GM23338 (cell line): ENCODE data around the gene BRI3. TPM values are rescaled to one million over a fixed set of nuclear protein-coding genes. Genes with fewer than 3 reads are reported as not detected.
A peak's percentile ranks its signal among the peaks of the same experiment; 100 is the strongest.

Experiments
- ATAC-seq: fragments of 200-7000 bp; cut with Tn5 transposase; 3 replicates; pipeline ENCODE4 v1.9.1; 2020
- DNase-seq: peaks from one replicate; pipeline ENCODE4 v3.0.0-alpha.2; 2015; ENCODE audit warnings: low spot score
- H2AFZ ChIP-seq: fragments of 200-600 bp; sonication (generic); 2 replicates; pipeline ENCODE4 v1.8.0; 2016; ENCODE audit warnings: antibody characterized with exemption, mild to moderate bottlenecking, moderate library complexity
- H3F3A ChIP-seq: fragments of 200-600 bp; sonication (generic); replicated peaks from 2 replicates; pipeline ENCODE4 v1.8.0; 2017; ENCODE audit warnings: antibody characterized with exemption, mixed run types, low read depth
- H3K27ac ChIP-seq: fragments of 200-600 bp; sonication (generic); 2 replicates; pipeline ENCODE4 v1.6.1; 2016; ENCODE audit warnings: low read depth
- H3K27me3 ChIP-seq: fragments of 200-600 bp; sonication (generic); 2 replicates; pipeline ENCODE4 v1.8.0; 2016; ENCODE audit warnings: mild to moderate bottlenecking, mixed run types, moderate library complexity; ENCODE audit not compliant: insufficient read depth
- H3K36me3 ChIP-seq: fragments of 200-600 bp; sonication (generic); 2 replicates; pipeline ENCODE4 v1.8.0; 2016; ENCODE audit warnings: mild to moderate bottlenecking; ENCODE audit not compliant: insufficient read depth
- H3K4me1 ChIP-seq: fragments of 200-600 bp; sonication (generic); 2 replicates; pipeline ENCODE4 v1.8.0; 2016; ENCODE audit warnings: mild to moderate bottlenecking, moderate library complexity; ENCODE audit not compliant: insufficient read depth
- H3K4me2 ChIP-seq: fragments of 200-600 bp; sonication (generic); 2 replicates; pipeline ENCODE4 v1.7.1; 2017; ENCODE audit warnings: mixed run types
- H3K4me3 ChIP-seq: fragments of 200-600 bp; sonication (generic); 2 replicates; pipeline ENCODE4 v1.6.1; 2016; ENCODE audit warnings: mixed run types
- H3K79me2 ChIP-seq: fragments of 200-600 bp; sonication (generic); replicated peaks from 2 replicates; pipeline ENCODE4 v1.8.0; 2017; ENCODE audit warnings: mild to moderate bottlenecking; ENCODE audit not compliant: insufficient read depth
- H3K9me2 ChIP-seq: fragments of 200-600 bp; sonication (generic); 2 replicates; pipeline ENCODE4 v1.8.0; 2017; ENCODE audit not compliant: insufficient read depth
- H4K20me1 ChIP-seq: fragments of 200-600 bp; sonication (generic); replicated peaks from 2 replicates; pipeline ENCODE4 v1.8.0; 2017; ENCODE audit warnings: mild to moderate bottlenecking; ENCODE audit not compliant: insufficient read depth
- H3K27ac Mint-ChIP-seq: 2 replicates; pipeline ENCODE4 v1.8.0; 2020; ENCODE audit warnings: inconsistent platforms, mild to moderate bottlenecking, moderate library complexity, mixed read lengths
- H3K27me3 Mint-ChIP-seq: 3 replicates; pipeline ENCODE4 v1.8.0; 2022; ENCODE audit warnings: low read depth, mild to moderate bottlenecking, moderate library complexity, mixed read lengths, inconsistent platforms; ENCODE audit not compliant: insufficient read depth, poor library complexity
- H3K36me3 Mint-ChIP-seq: 3 replicates; pipeline ENCODE4 v1.8.0; 2021; ENCODE audit warnings: low read depth, mild to moderate bottlenecking, inconsistent platforms, moderate library complexity, mixed read lengths
- H3K4me1 Mint-ChIP-seq: 3 replicates; pipeline ENCODE4 v1.8.0; 2020; ENCODE audit warnings: mild to moderate bottlenecking, inconsistent platforms, mixed read lengths
- H3K4me3 Mint-ChIP-seq: 3 replicates; pipeline ENCODE4 v1.8.0; 2021; ENCODE audit warnings: moderate library complexity, mild to moderate bottlenecking, inconsistent platforms, mixed read lengths
- H3K9me3 Mint-ChIP-seq: 3 replicates; pipeline ENCODE4 v1.8.0; 2020; ENCODE audit warnings: moderate library complexity, mild to moderate bottlenecking, inconsistent platforms, mixed read lengths
- CREB1 ChIP-seq: fragments of 250-450 bp; sonication (Bioruptor Pico); IDR thresholded peaks from 2 replicates; pipeline ENCODE4 v1.5.0; 2020; ENCODE audit warnings: low read depth, mild to moderate bottlenecking, moderate library complexity
- ETS1 ChIP-seq: IDR thresholded peaks from 2 replicates; pipeline ENCODE4 v1.6.1; 2016; ENCODE audit warnings: antibody characterized with exemption
- EZH2phosphoT487 ChIP-seq: fragments of 200-600 bp; sonication (generic); IDR thresholded peaks from one replicate; pipeline ENCODE4 v1.8.1; 2018; ENCODE audit warnings: antibody characterized with exemption; ENCODE audit not compliant: unreplicated experiment
- JUNB ChIP-seq: IDR thresholded peaks from one replicate; pipeline ENCODE4 v1.6.1; 2016; ENCODE audit warnings: antibody characterized with exemption; ENCODE audit not compliant: unreplicated experiment
- NANOG ChIP-seq: IDR thresholded peaks from 2 replicates; pipeline ENCODE4 v1.6.1; 2016; ENCODE audit warnings: antibody characterized with exemption, borderline replicate concordance
- POLR2AphosphoS5 ChIP-seq: IDR thresholded peaks from 2 replicates; pipeline ENCODE4 v1.6.1; 2016; ENCODE audit warnings: antibody characterized with exemption, low read depth
- ZNF331 ChIP-seq: fragments of 250-450 bp; sonication (Bioruptor Pico); IDR thresholded peaks from 2 replicates; pipeline ENCODE4 v1.5.0; 2020; ENCODE audit warnings: low read depth, mild to moderate bottlenecking, moderate library complexity
- polyA plus RNA-seq: library from polyadenylated mRNA; unstranded; fragments of >200 nt; fragmentation: Nextera tagmentation; extraction: Ambion mirVana; gene quantifications from 2 replicates; pipeline ENCODE4 v1.2.1, GENCODE V29; 2016
- total RNA-seq: library from RNA; depleted of rRNA; stranded (reverse); fragments of >200 nt; shearing (Covaris generic); gene quantifications from 2 replicates; pipeline ENCODE4 v1.2.3, GENCODE V29; 2014
- TF ChIP-seq, protein P1 (sequence below): fragments of 250-450 bp; sonication (Bioruptor Pico); IDR thresholded peaks from 2 replicates; pipeline ENCODE4 v1.5.0; 2020; ENCODE audit warnings: mild to moderate bottlenecking, moderate library complexity
- TF ChIP-seq, protein P2 (sequence below), 2 experiments: fragments of 200-600 bp in 1 of 2; sonication (generic) in 1 of 2; conservative IDR thresholded peaks; 2 replicates each; pipeline versions ENCODE4 v1.5.1 to v1.6.1; 2016 to 2017; ENCODE audit warnings: antibody characterized with exemption in 2 of 2, low read depth in 2 of 2, mild to moderate bottlenecking in 2 of 2, moderate library complexity in 1 of 2

BRI3 gene
- total and polyA plus RNA-seq, 2 experiments from 2014 or later = 21.7 to 66.1 TPM

DNA sequence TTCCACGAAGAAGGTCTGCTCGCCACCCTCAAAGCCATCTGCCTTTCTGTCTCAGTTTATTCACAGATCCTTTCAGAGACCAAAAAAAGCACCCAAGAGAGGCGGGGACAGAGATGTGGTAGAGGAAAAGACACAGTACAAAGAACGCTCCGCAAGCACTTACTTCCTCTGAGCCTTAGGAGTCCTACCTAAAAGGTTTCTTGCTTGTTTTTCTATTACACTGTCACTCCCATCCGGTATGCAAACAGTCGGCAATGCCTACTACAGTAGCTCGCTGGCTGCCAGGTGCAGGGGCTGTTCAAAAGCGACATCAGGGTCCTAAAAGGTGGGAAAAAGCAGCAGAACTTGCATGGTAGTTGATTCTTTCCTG lies 30.3 kb upstream of the BRI3 start (continued):
- TF ChIP-seq, protein P1, sequence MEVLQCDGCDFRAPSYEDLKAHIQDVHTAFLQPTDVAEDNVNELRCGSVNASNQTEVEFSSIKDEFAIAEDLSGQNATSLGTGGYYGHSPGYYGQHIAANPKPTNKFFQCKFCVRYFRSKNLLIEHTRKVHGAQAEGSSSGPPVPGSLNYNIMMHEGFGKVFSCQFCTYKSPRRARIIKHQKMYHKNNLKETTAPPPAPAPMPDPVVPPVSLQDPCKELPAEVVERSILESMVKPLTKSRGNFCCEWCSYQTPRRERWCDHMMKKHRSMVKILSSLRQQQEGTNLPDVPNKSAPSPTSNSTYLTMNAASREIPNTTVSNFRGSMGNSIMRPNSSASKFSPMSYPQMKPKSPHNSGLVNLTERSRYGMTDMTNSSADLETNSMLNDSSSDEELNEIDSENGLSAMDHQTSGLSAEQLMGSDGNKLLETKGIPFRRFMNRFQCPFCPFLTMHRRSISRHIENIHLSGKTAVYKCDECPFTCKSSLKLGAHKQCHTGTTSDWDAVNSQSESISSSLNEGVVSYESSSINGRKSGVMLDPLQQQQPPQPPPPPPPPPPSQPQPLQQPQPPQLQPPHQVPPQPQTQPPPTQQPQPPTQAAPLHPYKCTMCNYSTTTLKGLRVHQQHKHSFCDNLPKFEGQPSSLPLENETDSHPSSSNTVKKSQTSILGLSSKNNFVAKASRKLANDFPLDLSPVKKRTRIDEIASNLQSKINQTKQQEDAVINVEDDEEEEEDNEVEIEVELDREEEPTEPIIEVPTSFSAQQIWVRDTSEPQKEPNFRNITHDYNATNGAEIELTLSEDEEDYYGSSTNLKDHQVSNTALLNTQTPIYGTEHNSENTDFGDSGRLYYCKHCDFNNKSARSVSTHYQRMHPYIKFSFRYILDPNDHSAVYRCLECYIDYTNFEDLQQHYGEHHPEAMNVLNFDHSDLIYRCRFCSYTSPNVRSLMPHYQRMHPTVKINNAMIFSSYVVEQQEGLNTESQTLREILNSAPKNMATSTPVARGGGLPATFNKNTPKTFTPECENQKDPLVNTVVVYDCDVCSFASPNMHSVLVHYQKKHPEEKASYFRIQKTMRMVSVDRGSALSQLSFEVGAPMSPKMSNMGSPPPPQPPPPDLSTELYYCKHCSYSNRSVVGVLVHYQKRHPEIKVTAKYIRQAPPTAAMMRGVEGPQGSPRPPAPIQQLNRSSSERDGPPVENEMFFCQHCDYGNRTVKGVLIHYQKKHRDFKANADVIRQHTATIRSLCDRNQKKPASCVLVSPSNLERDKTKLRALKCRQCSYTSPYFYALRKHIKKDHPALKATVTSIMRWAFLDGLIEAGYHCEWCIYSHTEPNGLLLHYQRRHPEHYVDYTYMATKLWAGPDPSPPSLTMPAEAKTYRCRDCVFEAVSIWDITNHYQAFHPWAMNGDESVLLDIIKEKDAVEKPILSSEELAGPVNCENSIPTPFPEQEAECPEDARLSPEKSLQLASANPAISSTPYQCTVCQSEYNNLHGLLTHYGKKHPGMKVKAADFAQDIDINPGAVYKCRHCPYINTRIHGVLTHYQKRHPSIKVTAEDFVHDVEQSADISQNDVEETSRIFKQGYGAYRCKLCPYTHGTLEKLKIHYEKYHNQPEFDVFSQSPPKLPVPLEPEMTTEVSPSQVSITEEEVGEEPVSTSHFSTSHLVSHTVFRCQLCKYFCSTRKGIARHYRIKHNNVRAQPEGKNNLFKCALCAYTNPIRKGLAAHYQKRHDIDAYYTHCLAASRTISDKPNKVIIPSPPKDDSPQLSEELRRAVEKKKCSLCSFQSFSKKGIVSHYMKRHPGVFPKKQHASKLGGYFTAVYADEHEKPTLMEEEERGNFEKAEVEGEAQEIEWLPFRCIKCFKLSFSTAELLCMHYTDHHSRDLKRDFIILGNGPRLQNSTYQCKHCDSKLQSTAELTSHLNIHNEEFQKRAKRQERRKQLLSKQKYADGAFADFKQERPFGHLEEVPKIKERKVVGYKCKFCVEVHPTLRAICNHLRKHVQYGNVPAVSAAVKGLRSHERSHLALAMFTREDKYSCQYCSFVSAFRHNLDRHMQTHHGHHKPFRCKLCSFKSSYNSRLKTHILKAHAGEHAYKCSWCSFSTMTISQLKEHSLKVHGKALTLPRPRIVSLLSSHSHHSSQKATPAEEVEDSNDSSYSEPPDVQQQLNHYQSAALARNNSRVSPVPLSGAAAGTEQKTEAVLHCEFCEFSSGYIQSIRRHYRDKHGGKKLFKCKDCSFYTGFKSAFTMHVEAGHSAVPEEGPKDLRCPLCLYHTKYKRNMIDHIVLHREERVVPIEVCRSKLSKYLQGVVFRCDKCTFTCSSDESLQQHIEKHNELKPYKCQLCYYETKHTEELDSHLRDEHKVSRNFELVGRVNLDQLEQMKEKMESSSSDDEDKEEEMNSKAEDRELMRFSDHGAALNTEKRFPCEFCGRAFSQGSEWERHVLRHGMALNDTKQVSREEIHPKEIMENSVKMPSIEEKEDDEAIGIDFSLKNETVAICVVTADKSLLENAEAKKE (CRISPR knock-in tag) = no peak

- DNase-seq (peak; percentile 96), ATAC-seq (peak; percentile 98)
- Histone ChIP-seq H3K4me3 (peak within 1 kb of the TSS; percentile 95), H2AFZ (peak within 1 kb of the TSS; percentile 94), H3K4me2 (peak within 1 kb of the TSS; percentile 95), H3K4me1 (peaks cover 19% of the 10 kb centered on the region), H4K20me1 (0 out of 2 replicates have a peak, but pooled peaks cover 3% of the 10 kb centered on the region), H3K36me3 (no peaks in the 10 kb centered on the region), H3K27ac (peak within 1 kb of the TSS; percentile 55), H3K79me2 (peaks cover 11% of the 10 kb centered on the region), H3F3A (peaks cover 14% of the 10 kb centered on the region; the same call in 1 of the 2 replicates), H3K27me3 (no peaks in the 10 kb centered on the region), H3K9me2 (no peaks in the 10 kb centered on the region)
- peaks cover 18% of the 10 kb centered on the region for H3K4me1 Mint-ChIP-seq
- no peaks in the 10 kb centered on the region; the same call in 2 of the 3 replicates for H3K9me3 Mint-ChIP-seq
- H3K27ac Mint-ChIP-seq = peak within 1 kb of the TSS; percentile 70
- TF ChIP-seq ETS1 (no peak; the same call in none of the 2 replicates), CREB1 (CRISPR knock-in tag) (peak; percentile 87), ZNF331 (CRISPR knock-in tag) (no peak), JUNB (no peak), NANOG (no peak), POLR2AphosphoS5 (peak; percentile 66), EZH2phosphoT487 (no peak)
- TF ChIP-seq, protein P2, sequence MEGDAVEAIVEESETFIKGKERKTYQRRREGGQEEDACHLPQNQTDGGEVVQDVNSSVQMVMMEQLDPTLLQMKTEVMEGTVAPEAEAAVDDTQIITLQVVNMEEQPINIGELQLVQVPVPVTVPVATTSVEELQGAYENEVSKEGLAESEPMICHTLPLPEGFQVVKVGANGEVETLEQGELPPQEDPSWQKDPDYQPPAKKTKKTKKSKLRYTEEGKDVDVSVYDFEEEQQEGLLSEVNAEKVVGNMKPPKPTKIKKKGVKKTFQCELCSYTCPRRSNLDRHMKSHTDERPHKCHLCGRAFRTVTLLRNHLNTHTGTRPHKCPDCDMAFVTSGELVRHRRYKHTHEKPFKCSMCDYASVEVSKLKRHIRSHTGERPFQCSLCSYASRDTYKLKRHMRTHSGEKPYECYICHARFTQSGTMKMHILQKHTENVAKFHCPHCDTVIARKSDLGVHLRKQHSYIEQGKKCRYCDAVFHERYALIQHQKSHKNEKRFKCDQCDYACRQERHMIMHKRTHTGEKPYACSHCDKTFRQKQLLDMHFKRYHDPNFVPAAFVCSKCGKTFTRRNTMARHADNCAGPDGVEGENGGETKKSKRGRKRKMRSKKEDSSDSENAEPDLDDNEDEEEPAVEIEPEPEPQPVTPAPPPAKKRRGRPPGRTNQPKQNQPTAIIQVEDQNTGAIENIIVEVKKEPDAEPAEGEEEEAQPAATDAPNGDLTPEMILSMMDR (conservative IDR thresholded peaks at IDR 0.05; ENCODE audit: low read depth in 2 of 2) = no peak
- peaks cover 3% of the 10 kb centered on the region; the same call in 1 of the 3 replicates for H3K36me3 Mint-ChIP-seq
- H3K27me3 Mint-ChIP-seq = peaks cover 10% of the 10 kb centered on the region
- H3K4me3 Mint-ChIP-seq = peak within 1 kb of the TSS; percentile 92
Observed at GRCh38 chr7:98251601-98252424, 29.7 kb upstream of the BRI3 start, which contains the start of gene TECPR1. TECPR1 (minus strand) TSS chr7:98252232; CDS start chr7:98246146, 6,086 bp downstream.
